ENCODE data around the gene NUDT19.
"Not testable (repeated sequence)": the region's sequence is repeated elsewhere in the genome, so short reads cannot be mapped to it uniquely, and the experiment has no call there.

NUDT19 gene

GRCh38 chr19:32691291-32691951 lies at the start of gene NUDT19:
Gene NUDT19 (plus strand): TSS chr19:32691821. CDS start chr19:32691961, 140 bp downstream.
- FAIRE-seq (no peak), DNase-seq (ENCODE audit: insufficient read length, low spot score) (no peak)
- TF ChIP-seq CTCF (IDR thresholded peaks at IDR 0.05; ENCODE audit: insufficient read depth, missing control alignments): no peak

GRCh38 chr19:32642771-32643170 lies 48.9 kb upstream of the NUDT19 start:
- TF ChIP-seq CTCF (IDR thresholded peaks at IDR 0.05; ENCODE audit: insufficient read depth, missing control alignments): no peak
- DNase-seq (ENCODE audit: insufficient read length, low spot score) (no peak), FAIRE-seq (no peak)

- DNase-seq (ENCODE audit: insufficient read length, low spot score) (no peak), FAIRE-seq (no peak)
- TF ChIP-seq CTCF (IDR thresholded peaks at IDR 0.05; ENCODE audit: insufficient read depth, missing control alignments): no peak
These were observed 45.1 kb upstream of the NUDT19 start for GRCh38 chr19:32646556-32646955.

- FAIRE-seq (no peak), DNase-seq (ENCODE audit: insufficient read length, low spot score) (no peak)
- no peak for TF ChIP-seq CTCF (IDR thresholded peaks at IDR 0.05; ENCODE audit: insufficient read depth, missing control alignments)
These were observed 44.3 kb upstream of the NUDT19 start for GRCh38 chr19:32647361-32647760.

GRCh38 chr19:32649751-32650150 lies 41.9 kb upstream of the NUDT19 start:
- no peak for FAIRE-seq
- no peak for DNase-seq (ENCODE audit: insufficient read length, low spot score)
- no peak for TF ChIP-seq CTCF (IDR thresholded peaks at IDR 0.05; ENCODE audit: insufficient read depth, missing control alignments)

GRCh38 chr19:32650671-32651070 lies 41.0 kb upstream of the NUDT19 start:
- no peak for TF ChIP-seq CTCF (IDR thresholded peaks at IDR 0.05; ENCODE audit: insufficient read depth, missing control alignments)
- no peak for FAIRE-seq
- no peak for DNase-seq (ENCODE audit: insufficient read length, low spot score)

- FAIRE-seq (no peak), DNase-seq (ENCODE audit: insufficient read length, low spot score) (no peak)
- TF ChIP-seq CTCF (IDR thresholded peaks at IDR 0.05; ENCODE audit: insufficient read depth, missing control alignments): no peak
These were observed 39.9 kb upstream of the NUDT19 start for GRCh38 chr19:32651729-32652140.

GRCh38 chr19:32652331-32652730 lies 39.3 kb upstream of the NUDT19 start:
- not testable (repeated sequence) for FAIRE-seq; DNase-seq (ENCODE audit: insufficient read length, low spot score)

Data from D721Med (cell line).